HG03103 (cell line): Measurements from ENCODE around the gene RABL6.

Source experiments
- ATAC-seq: cut with Tn5 transposase; IDR thresholded peaks from one replicate; pipeline ENCODE4 v1.9.1; 2021; ENCODE audit warnings: low read depth; ENCODE audit not compliant: unreplicated experiment

RABL6 gene

DNA sequence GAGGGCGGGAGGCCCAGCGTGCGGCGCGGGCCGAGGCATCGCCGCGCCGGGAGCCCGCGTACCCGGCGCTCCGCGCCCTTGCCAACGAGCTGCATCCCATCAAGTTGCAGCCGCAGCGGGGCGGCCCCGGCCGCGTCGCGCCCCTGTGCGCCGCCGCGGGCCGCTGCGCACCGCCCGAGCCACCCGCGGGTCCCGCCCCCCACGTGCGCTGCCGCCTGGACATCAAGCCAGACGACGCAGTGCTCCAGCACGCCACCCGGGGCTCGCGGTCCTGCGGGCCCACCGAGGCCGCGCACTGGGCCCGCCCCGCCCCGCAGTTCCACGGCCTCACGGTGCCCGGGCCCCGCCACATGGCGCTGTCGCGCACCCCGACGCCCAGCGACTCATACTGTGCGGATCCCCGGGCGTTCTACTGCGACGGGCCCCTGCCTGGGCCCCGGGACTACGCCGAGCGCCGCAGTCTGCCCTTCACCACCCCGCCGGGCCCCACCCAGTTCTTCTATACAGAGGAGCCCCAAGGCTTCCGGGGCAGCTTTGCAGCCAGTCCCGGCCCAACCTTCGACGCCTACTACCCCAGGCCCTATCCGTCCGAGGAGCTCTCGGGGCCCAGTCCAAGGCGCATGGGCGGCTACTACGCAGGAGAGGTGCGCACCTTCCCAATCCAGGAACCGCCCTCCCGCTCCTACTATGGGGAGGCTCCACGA, 37.2 kb downstream of the RABL6 start:
- ATAC-seq = no peak

DNA sequence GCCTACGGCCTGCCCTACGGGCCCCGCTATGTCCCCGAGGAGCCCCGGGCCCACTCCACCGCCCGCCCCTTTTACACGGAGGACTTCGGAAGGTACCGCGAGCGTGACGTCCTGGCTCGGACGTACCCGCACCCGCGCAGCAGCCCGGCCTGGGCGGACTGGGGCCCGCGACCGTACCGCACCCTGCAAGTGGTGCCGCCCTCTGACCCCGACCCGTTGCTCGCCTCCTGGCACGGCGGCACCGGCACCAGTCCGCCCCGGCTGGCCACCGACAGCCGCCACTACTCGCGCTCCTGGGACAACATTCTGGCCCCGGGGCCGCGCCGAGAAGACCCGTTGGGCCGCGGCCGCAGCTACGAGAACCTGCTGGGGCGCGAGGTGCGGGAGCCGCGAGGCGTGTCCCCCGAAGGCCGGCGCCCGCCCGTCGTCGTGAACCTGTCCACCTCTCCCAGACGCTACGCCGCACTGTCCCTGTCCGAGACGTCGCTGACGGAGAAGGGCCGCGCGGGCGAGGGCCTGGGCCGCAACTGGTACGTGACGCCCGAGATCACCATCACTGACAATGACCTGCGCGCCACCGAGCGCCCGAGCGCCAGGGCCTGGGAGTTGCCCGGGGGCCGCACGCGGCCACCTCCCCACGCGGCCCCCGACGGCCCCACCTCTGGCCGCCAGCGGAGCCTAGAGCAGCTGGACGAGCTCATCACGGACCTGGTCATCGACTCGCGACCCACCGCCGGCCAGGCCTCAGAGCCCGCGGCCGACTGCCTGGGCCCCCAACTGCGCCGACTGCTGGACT, 37.9 kb downstream of the RABL6 start:
- ATAC-seq = no peak

GRCh38 chr9:136846376-136847087, 38.8 kb downstream of the RABL6 start:
- ATAC-seq = no peak

GRCh38 chr9:136847088-136847825, 39.5 kb downstream of the RABL6 start:
- ATAC-seq = no peak

DNA sequence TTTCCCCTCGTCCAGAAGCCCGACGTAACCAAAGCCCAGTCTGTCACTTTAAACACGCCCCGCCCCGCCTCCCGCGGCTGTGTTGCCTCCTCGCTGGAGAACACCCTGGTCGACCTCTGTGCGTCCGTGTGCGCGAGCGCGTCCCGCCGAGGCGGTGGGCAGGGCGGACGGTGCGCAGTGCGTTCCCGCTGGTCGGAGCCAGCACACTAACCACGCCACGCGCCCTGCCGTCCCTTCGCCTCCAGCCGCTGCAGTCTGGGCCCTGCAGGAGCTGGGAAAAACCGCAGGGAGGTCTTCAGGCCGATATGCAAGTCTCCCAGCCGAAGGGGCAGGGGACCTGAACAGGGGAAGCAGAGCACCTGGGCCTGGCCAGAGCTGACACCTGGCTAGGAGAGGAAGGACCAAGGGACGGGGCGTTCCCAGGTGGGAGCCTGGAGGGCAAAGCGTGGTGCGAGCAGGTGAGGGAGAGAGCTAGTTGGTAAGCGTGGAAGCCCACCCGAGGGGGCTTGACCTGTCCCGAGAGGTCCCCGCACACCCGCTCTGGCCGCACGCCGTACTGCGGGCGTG, 40.2 kb downstream of the RABL6 start:
- ATAC-seq = no peak

- no peak for ATAC-seq
These were observed 40.8 kb downstream of the RABL6 start for GRCh38 chr9:136848393-136849037.

GRCh38 chr9:136849038-136849959, 41.6 kb downstream of the RABL6 start, which contains the start of gene PHPT1:
PHPT1 (plus strand) TSS chr9:136849409; CDS start chr9:136849431, 22 bp downstream.
- ATAC-seq = peak; percentile 72

DNA sequence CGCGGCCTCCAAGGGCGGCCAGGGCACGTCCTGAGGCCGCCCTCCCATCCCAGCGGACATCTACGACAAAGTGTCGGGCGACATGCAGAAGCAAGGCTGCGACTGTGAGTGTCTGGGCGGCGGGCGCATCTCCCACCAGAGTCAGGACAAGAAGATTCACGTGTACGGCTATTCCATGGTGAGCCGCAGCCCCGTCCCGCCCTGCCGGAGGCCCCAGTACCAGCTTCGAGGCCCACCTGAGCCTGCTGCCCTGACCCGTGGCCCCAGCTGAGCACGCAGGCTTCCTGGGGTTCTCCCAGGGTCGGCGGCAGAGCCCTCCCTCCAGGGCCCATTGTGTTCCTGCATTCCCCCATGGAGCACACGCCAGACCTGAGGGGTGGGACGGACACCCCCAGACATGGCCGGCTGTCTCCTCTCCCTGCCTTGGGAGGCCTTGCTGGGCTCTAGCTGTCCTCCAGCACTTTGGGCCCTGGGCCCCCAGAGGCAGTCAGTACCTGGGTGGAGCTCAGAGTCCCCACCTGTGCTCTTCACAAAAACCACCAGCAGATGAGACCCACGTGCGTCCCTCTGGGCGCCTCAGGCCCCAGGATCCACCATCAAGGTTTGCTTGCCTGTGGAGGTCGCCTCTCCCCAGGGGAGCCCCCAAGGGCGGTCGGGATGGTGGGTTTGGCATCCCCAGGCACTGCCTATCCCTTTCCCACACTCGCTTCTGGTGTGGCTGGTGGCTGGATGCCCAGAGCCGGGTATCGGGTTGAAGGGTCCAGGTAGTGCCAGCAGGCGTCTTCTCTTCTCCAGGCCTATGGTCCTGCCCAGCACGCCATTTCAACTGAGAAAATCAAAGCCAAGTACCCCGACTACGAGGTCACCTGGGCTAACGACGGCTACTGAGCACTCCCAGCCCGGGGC, 42.5 kb downstream of the RABL6 start:
- ATAC-seq = no peak

GRCh38 chr9:136850866-136851775, 43.4 kb downstream of the RABL6 start:
- ATAC-seq = no peak

DNA sequence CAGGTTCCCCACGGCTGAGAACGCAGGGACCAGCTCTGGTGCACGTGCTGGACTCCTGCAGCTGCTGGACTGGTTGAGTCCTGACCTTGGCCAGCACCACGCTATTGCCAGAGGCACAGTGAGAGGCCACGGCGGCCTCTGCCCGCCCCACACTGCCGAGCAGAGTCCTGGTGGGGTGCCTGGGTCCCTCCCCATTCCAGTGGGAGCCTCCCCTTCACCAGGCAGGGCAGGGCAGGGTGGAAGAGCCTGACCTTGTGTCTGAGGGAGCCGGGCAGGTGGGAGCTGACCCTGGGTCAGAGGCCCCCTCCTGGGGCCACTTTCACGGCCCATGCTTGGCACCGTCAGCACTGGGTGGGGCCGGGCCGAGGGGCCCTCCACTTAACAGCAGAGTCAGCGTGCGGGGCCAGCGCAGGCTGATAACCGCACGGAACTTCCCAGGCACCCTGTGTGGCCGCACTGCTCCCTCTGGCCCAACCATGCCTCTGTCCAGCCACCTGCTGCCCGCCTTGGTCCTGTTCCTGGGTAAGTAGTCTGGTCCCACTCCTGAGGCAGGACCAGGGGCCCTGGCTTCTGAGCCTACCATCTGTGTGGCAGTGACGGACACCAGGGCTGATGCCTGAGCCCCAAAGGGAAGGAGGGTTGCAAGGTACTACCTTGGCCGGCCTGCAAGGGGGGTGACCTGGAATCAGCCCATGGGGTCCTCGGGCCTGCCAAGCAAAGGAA, 44.4 kb downstream of the RABL6 start, which contains the start of gene MAMDC4:
Gene MAMDC4, plus strand, starts transcription at position 406 of the 723 bp plus-strand sequence. Its CDS starts 71 bp downstream, at position 477.
- no peak for ATAC-seq

DNA sequence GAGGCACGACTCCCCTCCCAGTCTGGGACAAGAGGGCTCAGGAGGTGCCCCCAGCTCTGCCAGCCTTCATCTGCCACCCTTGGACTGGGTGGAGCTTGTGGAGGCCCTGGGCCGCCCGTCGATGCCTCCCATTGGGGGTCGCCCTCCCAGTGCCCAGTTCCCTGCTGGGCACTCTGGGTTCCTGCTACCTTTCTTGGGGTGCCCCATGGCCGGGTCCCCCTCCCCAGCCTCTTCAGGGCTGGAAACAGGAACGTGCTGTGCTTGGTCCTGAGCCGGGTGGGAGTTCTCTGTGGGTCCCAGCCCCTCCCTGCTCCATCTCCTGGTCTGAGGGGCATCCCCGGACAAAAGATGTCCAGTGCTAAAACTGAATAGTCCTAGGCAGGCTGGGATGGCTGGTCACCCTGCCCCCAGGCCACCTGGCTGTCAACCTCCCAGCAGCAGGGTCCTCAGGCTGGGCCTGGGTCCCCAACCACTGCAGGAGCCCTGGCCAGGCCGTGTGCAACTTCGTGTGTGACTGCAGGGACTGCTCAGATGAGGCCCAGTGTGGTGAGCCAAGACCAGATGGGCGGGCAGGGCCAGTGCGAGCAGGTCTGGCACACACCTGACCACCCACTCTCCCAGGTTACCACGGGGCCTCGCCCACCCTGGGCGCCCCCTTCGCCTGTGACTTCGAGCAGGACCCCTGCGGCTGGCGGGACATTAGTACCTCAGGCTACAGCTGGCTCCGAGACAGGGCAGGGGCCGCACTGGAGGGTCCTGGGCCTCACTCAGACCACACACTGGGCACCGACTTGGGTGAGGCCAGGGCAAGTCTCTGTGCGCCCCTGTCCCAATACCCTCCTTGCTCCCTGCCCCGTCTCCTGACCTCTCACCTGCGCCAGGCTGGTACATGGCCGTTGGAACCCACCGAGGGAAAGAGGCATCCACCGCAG, 45.2 kb downstream of the RABL6 start:
- no peak for ATAC-seq

GRCh38 chr9:136853596-136854112, 45.9 kb downstream of the RABL6 start:
- ATAC-seq = no peak

DNA sequence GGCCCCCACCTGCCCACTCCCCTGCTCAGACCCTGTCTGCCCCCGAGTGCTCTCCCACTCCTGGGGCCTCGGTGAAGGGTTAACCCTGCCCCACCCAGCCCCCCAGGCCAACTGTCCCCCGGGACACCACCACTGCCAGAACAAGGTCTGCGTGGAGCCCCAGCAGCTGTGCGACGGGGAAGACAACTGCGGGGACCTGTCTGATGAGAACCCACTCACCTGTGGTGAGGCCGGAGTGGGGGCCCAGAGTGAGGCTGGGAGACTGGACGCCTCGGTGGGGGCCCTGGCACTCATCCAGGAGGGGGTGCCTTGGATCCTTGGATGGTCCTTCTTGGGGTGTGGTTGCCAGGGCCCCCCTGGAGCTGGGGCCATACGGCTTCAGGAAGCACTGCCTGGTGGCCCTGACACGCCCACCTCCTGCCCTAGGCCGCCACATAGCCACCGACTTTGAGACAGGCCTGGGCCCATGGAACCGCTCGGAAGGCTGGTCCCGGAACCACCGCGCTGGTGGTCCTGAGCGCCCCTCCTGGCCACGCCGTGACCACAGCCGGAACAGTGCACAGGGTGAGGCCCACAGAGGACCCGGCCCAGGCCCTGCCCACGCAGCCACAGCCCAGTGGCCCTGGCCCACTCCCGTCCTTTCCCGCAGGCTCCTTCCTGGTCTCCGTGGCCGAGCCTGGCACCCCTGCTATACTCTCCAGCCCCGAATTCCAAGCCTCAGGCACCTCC, 46.5 kb downstream of the RABL6 start:
- ATAC-seq = no peak

DNA sequence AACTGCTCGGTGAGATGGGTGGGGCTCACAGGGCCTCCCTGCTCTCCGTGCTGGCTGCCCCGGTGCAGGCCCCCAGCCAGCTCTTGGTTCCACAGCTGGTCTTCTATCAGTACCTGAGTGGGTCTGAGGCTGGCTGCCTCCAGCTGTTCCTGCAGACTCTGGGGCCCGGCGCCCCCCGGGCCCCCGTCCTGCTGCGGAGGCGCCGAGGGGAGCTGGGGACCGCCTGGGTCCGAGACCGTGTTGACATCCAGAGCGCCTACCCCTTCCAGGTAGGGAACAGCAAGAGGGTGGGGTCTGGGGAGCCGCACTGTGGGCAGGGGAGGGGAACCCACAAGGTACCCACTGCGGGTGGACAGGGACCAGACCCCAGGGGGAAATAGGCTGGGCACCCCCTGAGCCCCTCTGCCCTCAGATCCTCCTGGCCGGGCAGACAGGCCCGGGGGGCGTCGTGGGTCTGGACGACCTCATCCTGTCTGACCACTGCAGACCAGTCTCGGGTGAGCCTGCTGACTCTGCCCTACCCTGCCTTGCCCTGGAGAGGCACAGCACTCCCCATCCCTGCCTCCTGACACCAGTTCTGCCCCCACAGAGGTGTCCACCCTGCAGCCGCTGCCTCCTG, 47.2 kb downstream of the RABL6 start:
- no peak for ATAC-seq
